Stimulated activated CD8-positive, alpha-beta memory T cell treated with anti-CD3 and anti-CD28 coated beads, Interleukin-15, amount 100 ng/mL, for 1 hour (primary cell): Measurements from ENCODE around the gene XIRP2.
"Not testable (repeated sequence)": the region's sequence is repeated elsewhere in the genome, so short reads cannot be mapped to it uniquely, and the experiment has no call there.

Experiments used
- DNase-seq: peaks from one replicate; pipeline ENCODE4 v3.0.0-alpha.2; 2020; ENCODE audit warnings: low read depth

XIRP2 gene

GRCh38 chr2:166932032-166932431, 43.8 kb downstream of the XIRP2 start:
- no peak for DNase-seq

- no peak for DNase-seq
Measured at GRCh38 chr2:166934817-166935216, 46.5 kb downstream of the XIRP2 start.

- no peak for DNase-seq
Measured at GRCh38 chr2:166942377-166942776, 54.1 kb downstream of the XIRP2 start.

GRCh38 chr2:166944909-166945308, 56.6 kb downstream of the XIRP2 start:
- no peak for DNase-seq

- DNase-seq = no peak
Measured at GRCh38 chr2:166957686-166958085, 69.4 kb downstream of the XIRP2 start.

GRCh38 chr2:166958986-166959481, 70.8 kb downstream of the XIRP2 start:
- no peak for DNase-seq

- DNase-seq = no peak
Measured at GRCh38 chr2:166959556-166959955, 71.3 kb downstream of the XIRP2 start.

- no peak for DNase-seq
Measured at GRCh38 chr2:166960702-166961270, 72.5 kb downstream of the XIRP2 start.

- no peak for DNase-seq
Measured at GRCh38 chr2:166961933-166962332, 73.7 kb downstream of the XIRP2 start.

- DNase-seq = no peak
Measured at GRCh38 chr2:166969486-166969885, 81.2 kb downstream of the XIRP2 start.

- no peak for DNase-seq
Measured at GRCh38 chr2:166972002-166972401, 83.7 kb downstream of the XIRP2 start.

GRCh38 chr2:166972418-166972817, 84.1 kb downstream of the XIRP2 start:
- no peak for DNase-seq

GRCh38 chr2:166984188-166984587, 95.9 kb downstream of the XIRP2 start:
- no peak for DNase-seq

- DNase-seq = no peak
Measured at GRCh38 chr2:166984797-166985196, 96.5 kb downstream of the XIRP2 start.

- no peak for DNase-seq
Measured at GRCh38 chr2:166994588-166995336, 106.5 kb downstream of the XIRP2 start.

GRCh38 chr2:166996465-166996864, 108.2 kb downstream of the XIRP2 start:
- DNase-seq = no peak

- no peak for DNase-seq
Measured at GRCh38 chr2:167001165-167001564, 112.9 kb downstream of the XIRP2 start.

GRCh38 chr2:167005096-167005495, 116.8 kb downstream of the XIRP2 start:
- no peak for DNase-seq

- DNase-seq = no peak
Measured at GRCh38 chr2:167013227-167013626, 124.9 kb downstream of the XIRP2 start.

- no peak for DNase-seq
Measured at GRCh38 chr2:167015806-167016205, 127.5 kb downstream of the XIRP2 start.

GRCh38 chr2:167017021-167017420, 128.7 kb downstream of the XIRP2 start:
- no peak for DNase-seq

- DNase-seq = no peak
Measured at GRCh38 chr2:167018590-167018989, 130.3 kb downstream of the XIRP2 start.

GRCh38 chr2:167028503-167028902, 140.2 kb downstream of the XIRP2 start:
- no peak for DNase-seq

GRCh38 chr2:167034976-167035375, 146.7 kb downstream of the XIRP2 start:
- DNase-seq = not testable (repeated sequence)
